ENCODE results near the gene TMEM98. TPM values are rescaled to one million over a fixed set of nuclear protein-coding genes. Genes with fewer than 3 reads are reported as not detected.

TMEM98 gene
- total and polyA plus RNA-seq, 2 of the 8 experiments (the other 6 are each of a cell fraction or from before 2014, with no cell fraction given), result 86.1 to 232 TPM

- no peak overlapping the region for H3K14ac ChIP-seq (ENCODE audit: insufficient read length)
- ChIA-PET CTCF (ENCODE audit: partially characterized antibody) (interaction anchor here (0.6 to 6.9 kb wide), 4 partner anchors 15 to 91 kb away, joined by 3 to 61 read pairs (median 4); no protein-coding TSS in a partner anchor), POLR2A (ENCODE audit: partially characterized antibody) (interaction anchor here (0.7 to 0.8 kb wide), 2 partner anchors 9 to 15 kb away, joined by 3 to 4 read pairs; no protein-coding TSS in a partner anchor)
- DNase-seq (ENCODE audit: low read depth in 1 of 2, low spot score in 2 of 2) (no peak), FAIRE-seq (no peak)
- H3K79me1 ChIP-seq (ENCODE audit: low read depth, low read length), result no peaks in the 10 kb centered on the region
- no peak overlapping the region for H2BK120ac ChIP-seq (replicated peaks; ENCODE audit: low read depth, low read length)
- H3K56ac ChIP-seq (replicated peaks; ENCODE audit: insufficient read length, low read depth, low read length), result no peak overlapping the region
- H4K91ac ChIP-seq (replicated peaks; ENCODE audit: insufficient read length, low read length), result no peak overlapping the region
- H4K20me1 ChIP-seq (replicated peaks in 1 of 2; ENCODE audit: control insufficient read depth in 1 of 2, insufficient read depth in 2 of 2, low read length in 2 of 2), result no peaks in the 10 kb centered on the region
- TF ChIP-seq JUN (IDR thresholded peaks at IDR 0.05; ENCODE audit: low read depth, low read length) (no peak), CTCF (IDR thresholded peaks at IDR 0.05; ENCODE audit: control extremely low read depth in 1 of 3, insufficient read depth in 1 of 3, low read depth in 1 of 3, low read length in 3 of 3) (no peak), FOSL1 (IDR thresholded peaks at IDR 0.05; ENCODE audit: insufficient read depth, low read depth, low read length) (no peak)
- TF ChIP-seq, protein P1, sequence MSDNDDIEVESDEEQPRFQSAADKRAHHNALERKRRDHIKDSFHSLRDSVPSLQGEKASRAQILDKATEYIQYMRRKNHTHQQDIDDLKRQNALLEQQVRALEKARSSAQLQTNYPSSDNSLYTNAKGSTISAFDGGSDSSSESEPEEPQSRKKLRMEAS (IDR thresholded peaks at IDR 0.05), result no peak
- no peaks in the 10 kb centered on the region for H3K27me3 ChIP-seq (replicated peaks in 1 of 4; ENCODE audit: control insufficient read depth in 3 of 4, extremely low read depth in 1 of 4, insufficient read depth in 3 of 4, low read length in 3 of 4)
- H3K18ac ChIP-seq (ENCODE audit: extremely low read depth, low read length), result no peak overlapping the region
- no peaks in the 10 kb centered on the region for H3K36me3 ChIP-seq (ENCODE audit: control insufficient read depth in 2 of 4, insufficient read depth in 4 of 4, low read length in 3 of 4)
- no peak overlapping the region for H2BK15ac ChIP-seq (ENCODE audit: low read length)
- H3K4ac ChIP-seq (replicated peaks; ENCODE audit: insufficient read length, low read depth, low read length), result no peak overlapping the region
- no peak overlapping the region for H3K4me3 ChIP-seq (ENCODE audit: extremely low read depth in 1 of 4, insufficient read depth in 2 of 4, low read depth in 3 of 4, low read length in 4 of 4)
- H4K8ac ChIP-seq (ENCODE audit: extremely low read depth, insufficient read depth, low read length), result no peak overlapping the region
- 90% methylated on average over 5 of the region's 5 CpGs; no CpG with 5 or more reads in 1 of the 2 experiments for WGBS, 2 experiments (ENCODE audit: extremely low coverage in 1 of 2, insufficient coverage in 1 of 2, insufficient read length in 1 of 2, insufficient replicate concordance in 2 of 2, low coverage in 1 of 2, low lambda C conversion rate in 2 of 2, missing lambda C conversion rate in 1 of 2)
- no peaks in the 10 kb centered on the region for H3K9me3 ChIP-seq (ENCODE audit: insufficient read depth in 2 of 2, low read depth in 1 of 2, low read length in 1 of 2)
- H4K5ac ChIP-seq (ENCODE audit: insufficient read length, low read depth, low read length), result no peak overlapping the region
- no peak overlapping the region for H2BK12ac ChIP-seq (ENCODE audit: low read depth, low read length)
- H2BK20ac ChIP-seq (ENCODE audit: low read length), result no peak overlapping the region
- no peaks in the 10 kb centered on the region for H3K23me2 ChIP-seq (ENCODE audit: low read depth, low read length)
- H3K79me2 ChIP-seq (ENCODE audit: control insufficient read depth in 1 of 2, insufficient read depth in 2 of 2, low read length in 2 of 2), result no peaks in the 10 kb centered on the region
- H2AK5ac ChIP-seq (ENCODE audit: low read depth, low read length), result no peak overlapping the region
- no peaks in the 10 kb centered on the region for H3K4me1 ChIP-seq (replicated peaks in 1 of 4; ENCODE audit: control insufficient read depth in 3 of 4, insufficient read depth in 4 of 4, low read length in 3 of 4)
- no peak overlapping the region for H2BK5ac ChIP-seq (ENCODE audit: low read depth, low read length)
- H2AFZ ChIP-seq (ENCODE audit: low read length), result no peak overlapping the region
- H3K9ac ChIP-seq (replicated peaks in 1 of 4; ENCODE audit: extremely low read depth in 1 of 4, low read depth in 3 of 4, low read length in 3 of 4), result no peak overlapping the region
- no peak overlapping the region for H3K23ac ChIP-seq (ENCODE audit: insufficient read length)
- H3K27ac ChIP-seq (ENCODE audit: low read depth, low read length), result no peak overlapping the region
- no peak overlapping the region for H3K4me2 ChIP-seq (ENCODE audit: insufficient read depth in 1 of 2, low read depth in 2 of 2, low read length in 2 of 2)
Measured at GRCh38 chr17:32956240-32956970, 28.5 kb downstream of the TMEM98 start.
